Fibroblast of skin of abdomen (primary cell): ENCODE data around the gene TOR4A.
"Not testable (repeated sequence)": the region's sequence is repeated elsewhere in the genome, so short reads cannot be mapped to it uniquely, and the experiment has no call there.

Experiments
- DNase-seq: peaks from one replicate; pipeline ENCODE4 v3.0.0-alpha.2; 2013

Gene TOR4A

GRCh38 chr9:137319011-137319738 is 41.6 kb downstream of the TOR4A start:
- DNase-seq, result no peak

DNA sequence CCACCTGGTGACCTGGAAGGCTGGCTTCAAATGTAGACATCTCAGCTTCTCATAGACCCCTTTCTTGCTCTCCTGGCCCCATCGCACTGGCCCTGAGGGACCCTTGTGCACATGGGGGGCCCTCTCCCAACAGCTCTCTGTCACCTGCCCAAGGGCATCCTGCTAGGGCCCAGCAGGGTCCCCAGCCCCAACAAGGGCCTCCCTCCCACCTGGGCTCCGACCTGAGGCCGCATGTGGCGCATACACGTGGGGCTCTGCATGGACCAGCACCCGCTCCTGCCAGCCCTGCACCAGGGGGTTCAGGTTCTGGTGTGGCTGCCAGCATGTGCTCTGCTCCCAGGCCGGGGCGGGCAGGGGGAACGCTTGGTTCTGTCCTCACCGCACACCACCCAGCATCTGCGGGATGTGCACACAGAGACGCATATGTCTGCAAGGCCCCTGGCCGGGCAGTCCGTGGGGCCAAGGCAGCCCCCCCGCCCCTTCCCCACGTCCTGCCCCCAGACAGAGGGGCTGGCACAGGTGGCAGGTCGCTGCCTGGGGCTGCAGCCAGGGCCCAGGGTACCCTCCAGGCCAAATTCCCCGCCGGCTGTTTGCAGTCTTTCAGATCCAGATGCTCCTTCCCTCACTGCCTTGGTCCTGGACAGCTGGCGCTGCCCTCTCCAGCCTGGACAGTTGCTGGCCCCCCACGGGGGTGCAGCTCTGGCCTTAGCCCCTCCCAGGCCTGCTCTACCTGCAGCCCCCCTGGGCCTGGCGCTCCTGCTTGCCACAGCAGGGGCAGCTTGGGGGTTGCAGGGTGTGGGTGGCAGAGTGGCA is 42.4 kb downstream of the TOR4A start:
- no peak for DNase-seq

DNA sequence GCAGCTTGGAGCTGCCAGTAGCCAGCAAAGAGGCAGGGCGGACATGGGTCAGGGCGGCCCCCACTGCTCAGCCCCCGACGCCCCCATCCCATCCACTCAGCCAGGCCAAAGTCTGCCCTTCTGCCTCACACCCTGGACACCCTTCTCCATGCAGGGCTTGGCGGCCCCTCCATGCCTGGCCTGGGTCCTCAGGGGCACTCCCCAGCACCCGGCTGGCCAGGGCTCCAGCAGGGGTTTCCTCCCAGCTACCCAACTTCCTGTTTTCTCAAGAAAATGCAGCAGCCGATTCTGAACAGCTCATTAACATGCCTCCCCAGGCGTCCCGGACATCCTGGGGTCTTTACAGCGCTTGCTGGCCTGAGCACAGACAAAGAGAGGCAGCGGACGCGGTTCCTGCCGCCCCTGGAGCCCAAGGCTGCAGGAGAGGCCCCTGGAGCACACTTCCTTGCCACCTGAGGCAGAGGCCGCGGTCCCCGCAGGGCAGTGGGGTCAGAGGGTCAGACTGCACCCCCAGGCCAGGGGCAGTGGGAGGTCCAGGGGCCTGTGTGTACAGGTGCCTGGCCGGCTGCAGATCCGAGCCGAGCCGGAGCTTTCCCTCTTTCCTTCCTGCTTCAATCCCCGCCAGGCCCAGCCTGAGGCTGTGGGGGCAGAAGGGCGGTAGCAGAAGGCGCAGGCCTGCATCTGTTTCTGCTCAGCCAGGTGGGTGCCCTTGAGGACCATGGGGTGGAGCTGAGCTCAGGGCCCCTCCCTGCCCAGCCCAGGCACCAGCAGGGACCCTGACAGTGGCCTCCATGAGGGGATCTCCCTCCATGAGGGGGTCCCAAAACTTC is 43.2 kb downstream of the TOR4A start:
- no peak for DNase-seq

DNA sequence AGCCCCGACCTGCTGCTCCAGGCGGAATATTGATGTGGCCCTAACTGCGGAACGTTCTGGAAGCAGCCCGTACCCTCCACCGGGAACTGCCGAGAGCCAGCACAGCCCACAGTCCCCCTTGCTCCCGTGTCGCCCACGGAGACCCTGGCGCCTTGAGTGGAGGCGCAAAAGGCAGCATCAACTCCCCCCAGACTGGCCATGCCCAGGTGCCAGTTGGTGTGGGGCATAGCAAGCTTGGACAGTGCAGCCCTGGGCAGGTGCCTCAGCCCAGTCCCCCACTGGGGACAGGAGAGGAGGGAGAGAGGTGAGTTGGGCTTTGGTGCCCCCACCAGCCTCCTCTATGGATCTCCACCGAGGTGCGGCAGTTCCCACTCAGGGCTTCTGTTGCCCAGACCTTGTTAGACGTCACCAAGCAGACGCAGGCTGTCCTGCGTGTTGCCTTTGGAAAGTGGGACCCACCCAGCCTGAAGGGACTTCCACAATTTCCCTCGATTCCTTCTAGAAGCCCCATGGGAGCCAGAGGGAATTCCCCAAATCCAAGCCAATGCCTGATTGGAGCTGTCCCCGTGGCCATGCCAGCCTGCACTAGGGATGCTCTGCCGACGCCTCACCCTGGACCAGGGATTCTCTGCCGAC is 44.3 kb downstream of the TOR4A start:
- DNase-seq, result no peak

GRCh38 chr9:137323531-137324331 is 46.2 kb downstream of the TOR4A start:
- no peak for DNase-seq

DNA sequence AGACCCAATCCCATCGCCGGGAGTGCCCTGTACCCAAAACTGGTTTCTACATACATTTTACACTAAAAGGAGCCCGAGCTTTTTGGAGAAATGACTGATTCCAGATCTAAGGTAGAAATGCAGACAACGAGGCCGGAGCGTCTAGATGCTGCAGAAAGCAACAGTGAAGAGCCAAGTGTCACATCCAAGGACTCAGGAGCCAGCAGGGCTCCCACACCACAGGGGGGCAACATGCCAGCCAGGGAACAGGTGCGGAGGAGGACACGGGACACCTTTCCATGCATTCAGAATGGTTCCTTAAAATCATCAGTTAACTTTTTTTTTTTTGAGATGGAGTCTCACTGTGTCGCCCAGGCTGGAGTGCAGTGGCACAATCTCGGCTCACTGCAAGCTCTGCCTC is 47.6 kb downstream of the TOR4A start:
- no peak for DNase-seq

DNA sequence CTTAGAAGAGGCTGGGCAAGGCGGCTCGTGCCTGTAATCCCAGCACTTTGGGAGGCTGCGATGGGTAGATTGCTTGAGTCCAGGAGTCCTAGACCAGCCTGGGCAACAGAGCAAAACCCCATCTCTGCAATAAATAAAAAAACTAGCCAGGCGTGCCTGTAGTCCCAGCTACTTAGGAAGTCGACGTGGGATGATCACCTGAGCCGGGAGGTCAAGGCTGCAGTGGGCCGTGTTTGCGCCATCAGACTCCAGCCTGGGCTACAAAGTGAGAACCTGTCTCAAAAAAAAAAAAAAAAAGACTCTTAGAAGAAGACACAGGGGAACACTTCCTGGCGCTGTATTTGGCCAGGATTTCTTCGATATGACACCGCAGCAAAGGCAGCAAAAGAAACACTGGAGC is 48.3 kb downstream of the TOR4A start:
- no peak for DNase-seq

DNA sequence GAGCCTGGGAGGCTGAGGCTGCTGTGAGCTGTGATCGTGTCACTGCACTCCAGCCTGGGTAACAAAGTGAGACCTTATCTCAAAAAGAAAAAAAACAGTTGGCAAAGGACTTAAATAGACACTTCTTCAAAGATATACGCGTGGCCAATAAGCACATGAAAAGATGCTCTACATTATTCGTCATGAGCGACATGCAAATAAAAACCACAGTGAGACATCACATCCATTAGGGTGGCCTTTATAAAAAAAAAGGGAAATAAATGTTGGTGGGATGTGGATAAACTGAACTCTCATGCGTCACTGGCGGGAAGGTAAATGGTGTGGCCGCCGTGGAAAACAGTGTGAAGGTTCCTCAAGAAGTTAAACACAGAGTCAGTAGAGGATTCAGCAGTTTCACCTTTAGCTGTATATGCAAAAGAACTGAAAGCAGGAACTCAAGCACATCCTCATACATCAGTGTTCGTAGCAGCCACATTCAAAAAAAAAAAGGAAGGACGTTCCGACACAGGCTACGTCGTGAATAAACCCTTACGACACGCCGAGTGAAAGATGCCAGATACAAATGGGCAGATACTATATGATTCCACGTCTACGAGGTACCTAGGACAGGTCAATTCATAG is 49.0 kb downstream of the TOR4A start:
- no peak for DNase-seq

DNA sequence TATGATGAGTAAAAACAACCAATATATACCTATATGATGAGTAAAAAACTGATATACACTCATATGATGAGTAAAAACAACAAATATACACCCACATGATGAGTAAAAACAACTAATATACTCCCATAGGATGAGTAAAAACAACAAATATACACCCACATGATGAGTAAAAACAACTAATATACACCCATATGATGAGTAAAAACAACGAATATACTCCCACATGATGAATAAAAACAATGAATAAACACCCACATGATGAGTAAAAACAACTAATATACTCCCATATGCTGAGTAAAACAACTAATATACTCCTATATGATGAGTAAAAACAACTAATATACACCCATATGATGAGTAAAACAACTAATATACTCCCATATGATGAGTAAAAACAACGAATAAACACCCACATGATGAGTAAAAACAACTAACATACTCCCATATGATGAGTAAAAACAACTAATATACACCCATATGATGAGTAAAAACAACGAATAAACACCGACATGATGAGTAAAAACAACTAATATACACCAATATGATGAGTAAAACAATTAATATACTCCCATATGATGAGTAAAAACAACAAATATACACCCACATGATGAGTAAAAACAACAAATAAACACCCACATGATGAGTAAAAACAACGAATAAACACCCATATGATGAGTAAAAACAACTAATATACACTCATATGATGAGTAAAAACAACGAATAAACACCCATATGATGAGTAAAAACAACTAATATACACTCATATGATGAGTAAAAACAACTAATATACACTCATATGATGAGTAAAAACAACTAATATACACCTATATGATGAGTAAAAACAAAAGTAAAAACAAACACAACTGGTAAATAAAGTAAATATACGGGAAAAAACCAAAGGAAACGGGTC is 50.4 kb downstream of the TOR4A start:
- not testable (repeated sequence) for DNase-seq

- DNase-seq, result not testable (repeated sequence)
These were observed 52.1 kb downstream of the TOR4A start for GRCh38 chr9:137329590-137329989.

GRCh38 chr9:137330689-137331088 is 53.2 kb downstream of the TOR4A start:
- no peak for DNase-seq

- DNase-seq, result no peak
These were observed 54.4 kb downstream of the TOR4A start for GRCh38 chr9:137331929-137332328.
